ENCODE measurements around the gene ASTN2.

The ASTN2 gene

GRCh38 chr9:117278471-117279035 lies 136.3 kb downstream of the ASTN2 start:
- Histone ChIP-seq H3K4me1 (ENCODE audit: insufficient read depth, low read length) (no peaks in the 10 kb centered on the region), H4K20me1 (ENCODE audit: insufficient read depth, low read length) (no peaks in the 10 kb centered on the region), H3K9me3 (ENCODE audit: insufficient read depth, low read length, severe bottlenecking) (no peaks in the 10 kb centered on the region), H3K27me3 (ENCODE audit: insufficient read depth, low read length, poor library complexity) (no peaks in the 10 kb centered on the region), H3K27ac (ENCODE audit: low read length) (no peak overlapping the region), H3K9ac (ENCODE audit: low read depth, low read length) (no peak overlapping the region), H2AFZ (ENCODE audit: low read depth, low read length) (no peak overlapping the region), H3K4me3 (ENCODE audit: low read depth in 1 of 2, low read length in 2 of 2) (no peak overlapping the region), H3K79me2 (ENCODE audit: insufficient read depth, low read length) (no peaks in the 10 kb centered on the region), H3K36me3 (ENCODE audit: insufficient read depth, low read length) (no peaks in the 10 kb centered on the region), H3K4me2 (ENCODE audit: insufficient read depth, low read length) (no peak overlapping the region)
- TF ChIP-seq CTCF (IDR thresholded peaks at IDR 0.05; ENCODE audit: borderline replicate concordance, extremely low read depth, low read length, poor library complexity, severe bottlenecking) (no peak), EZH2 (IDR thresholded peaks at IDR 0.05; ENCODE audit: borderline replicate concordance, low read depth, low read length, severe bottlenecking) (no peak)
- DNase-seq (no peak), ATAC-seq (ENCODE audit: insufficient read depth, low read depth) (no peak)

DNA sequence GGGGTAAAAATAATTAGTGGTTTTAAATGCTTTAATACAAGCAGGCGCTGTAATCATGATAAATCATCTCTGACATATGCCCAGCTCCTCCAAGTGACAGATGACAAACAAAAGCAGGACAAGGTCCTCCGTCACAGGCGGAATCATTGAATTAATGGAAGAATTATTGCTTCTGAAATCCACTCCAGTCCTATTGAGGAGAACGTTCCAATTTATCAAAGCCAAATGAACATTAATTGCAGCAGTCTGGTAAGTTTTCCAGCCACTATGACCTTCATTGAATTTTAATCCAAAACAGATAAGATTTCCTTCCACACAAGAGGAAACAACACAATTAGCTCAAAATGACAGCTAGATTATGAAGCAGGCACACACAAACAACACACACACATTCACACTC lies 136.8 kb downstream of the ASTN2 start:
- ATAC-seq (ENCODE audit: insufficient read depth, low read depth): no peak
- H2AFZ ChIP-seq (ENCODE audit: low read depth, low read length): no peak overlapping the region

DNA sequence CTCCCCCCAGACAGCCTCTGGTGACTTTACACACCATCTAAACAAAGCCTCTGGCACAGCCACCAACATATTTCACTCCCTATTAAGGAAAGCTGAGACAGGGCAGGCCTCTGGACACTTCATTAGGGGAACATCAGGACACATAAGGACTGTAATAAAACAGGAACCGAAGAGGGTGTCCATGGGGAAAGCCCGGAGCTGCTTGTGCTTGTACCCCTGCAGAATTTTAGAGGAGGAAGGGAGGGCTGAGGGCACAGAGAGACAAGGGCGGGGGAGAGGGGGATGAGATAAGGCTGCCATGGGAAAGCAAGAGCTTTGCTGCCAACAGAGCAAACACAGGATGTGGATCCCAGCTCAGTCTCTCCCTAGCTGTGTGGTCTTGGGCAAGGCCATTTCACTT lies 138.4 kb downstream of the ASTN2 start:
- Histone ChIP-seq H3K79me2 (ENCODE audit: insufficient read depth, low read length) (no peaks in the 10 kb centered on the region), H2AFZ (ENCODE audit: low read depth, low read length) (no peak overlapping the region), H3K9me3 (ENCODE audit: insufficient read depth, low read length, severe bottlenecking) (no peaks in the 10 kb centered on the region), H3K9ac (ENCODE audit: low read depth, low read length) (no peak overlapping the region), H3K4me1 (ENCODE audit: insufficient read depth, low read length) (no peaks in the 10 kb centered on the region), H3K36me3 (ENCODE audit: insufficient read depth, low read length) (no peaks in the 10 kb centered on the region), H4K20me1 (ENCODE audit: insufficient read depth, low read length) (no peaks in the 10 kb centered on the region), H3K27me3 (ENCODE audit: insufficient read depth, low read length, poor library complexity) (no peaks in the 10 kb centered on the region), H3K27ac (ENCODE audit: low read length) (no peak overlapping the region), H3K4me2 (ENCODE audit: insufficient read depth, low read length) (no peak overlapping the region), H3K4me3 (ENCODE audit: low read depth in 1 of 2, low read length in 2 of 2) (no peak overlapping the region)
- ATAC-seq (ENCODE audit: insufficient read depth, low read depth) (no peak), DNase-seq (no peak)
- no peak for TF ChIP-seq CTCF (IDR thresholded peaks at IDR 0.05; ENCODE audit: borderline replicate concordance, extremely low read depth, low read length, poor library complexity, severe bottlenecking)
- TF ChIP-seq EZH2 (IDR thresholded peaks at IDR 0.05; ENCODE audit: borderline replicate concordance, low read depth, low read length, severe bottlenecking): no peak

More for the DNA sequence above, 136.8 kb downstream of the ASTN2 start:
- H3K9ac ChIP-seq (ENCODE audit: low read depth, low read length): no peak overlapping the region
- H3K79me2 ChIP-seq (ENCODE audit: insufficient read depth, low read length): no peaks in the 10 kb centered on the region
- no peak overlapping the region for H3K4me2 ChIP-seq (ENCODE audit: insufficient read depth, low read length)
- DNase-seq: no peak
- H3K36me3 ChIP-seq (ENCODE audit: insufficient read depth, low read length): no peaks in the 10 kb centered on the region
- no peak for TF ChIP-seq EZH2 (IDR thresholded peaks at IDR 0.05; ENCODE audit: borderline replicate concordance, low read depth, low read length, severe bottlenecking)
- TF ChIP-seq CTCF (IDR thresholded peaks at IDR 0.05; ENCODE audit: borderline replicate concordance, extremely low read depth, low read length, poor library complexity, severe bottlenecking): no peak
- no peak overlapping the region for H3K27ac ChIP-seq (ENCODE audit: low read length)
- H3K4me1 ChIP-seq (ENCODE audit: insufficient read depth, low read length): no peaks in the 10 kb centered on the region
- no peaks in the 10 kb centered on the region for H4K20me1 ChIP-seq (ENCODE audit: insufficient read depth, low read length)
- H3K9me3 ChIP-seq (ENCODE audit: insufficient read depth, low read length, severe bottlenecking): no peaks in the 10 kb centered on the region
- no peaks in the 10 kb centered on the region for H3K27me3 ChIP-seq (ENCODE audit: insufficient read depth, low read length, poor library complexity)
- H3K4me3 ChIP-seq (ENCODE audit: low read depth in 1 of 2, low read length in 2 of 2): no peak overlapping the region

GRCh38 chr9:117273612-117274011 lies 141.2 kb downstream of the ASTN2 start:
- Histone ChIP-seq H3K36me3 (ENCODE audit: insufficient read depth, low read length) (no peaks in the 10 kb centered on the region), H3K27me3 (ENCODE audit: insufficient read depth, low read length, poor library complexity) (no peaks in the 10 kb centered on the region), H3K27ac (ENCODE audit: low read length) (no peak overlapping the region), H4K20me1 (ENCODE audit: insufficient read depth, low read length) (no peaks in the 10 kb centered on the region), H3K4me3 (ENCODE audit: low read depth in 1 of 2, low read length in 2 of 2) (no peak overlapping the region), H2AFZ (ENCODE audit: low read depth, low read length) (no peak overlapping the region), H3K9me3 (ENCODE audit: insufficient read depth, low read length, severe bottlenecking) (no peaks in the 10 kb centered on the region), H3K4me2 (ENCODE audit: insufficient read depth, low read length) (no peak overlapping the region), H3K79me2 (ENCODE audit: insufficient read depth, low read length) (no peaks in the 10 kb centered on the region), H3K9ac (ENCODE audit: low read depth, low read length) (no peak overlapping the region), H3K4me1 (ENCODE audit: insufficient read depth, low read length) (no peaks in the 10 kb centered on the region)
- DNase-seq: no peak
- ATAC-seq (ENCODE audit: insufficient read depth, low read depth): no peak
- TF ChIP-seq CTCF (IDR thresholded peaks at IDR 0.05; ENCODE audit: borderline replicate concordance, extremely low read depth, low read length, poor library complexity, severe bottlenecking) (no peak), EZH2 (IDR thresholded peaks at IDR 0.05; ENCODE audit: borderline replicate concordance, low read depth, low read length, severe bottlenecking) (no peak)

Measured in DND-41 (cell line).